ENCODE measurements around the gene TAP2.

Gene TAP2

DNA sequence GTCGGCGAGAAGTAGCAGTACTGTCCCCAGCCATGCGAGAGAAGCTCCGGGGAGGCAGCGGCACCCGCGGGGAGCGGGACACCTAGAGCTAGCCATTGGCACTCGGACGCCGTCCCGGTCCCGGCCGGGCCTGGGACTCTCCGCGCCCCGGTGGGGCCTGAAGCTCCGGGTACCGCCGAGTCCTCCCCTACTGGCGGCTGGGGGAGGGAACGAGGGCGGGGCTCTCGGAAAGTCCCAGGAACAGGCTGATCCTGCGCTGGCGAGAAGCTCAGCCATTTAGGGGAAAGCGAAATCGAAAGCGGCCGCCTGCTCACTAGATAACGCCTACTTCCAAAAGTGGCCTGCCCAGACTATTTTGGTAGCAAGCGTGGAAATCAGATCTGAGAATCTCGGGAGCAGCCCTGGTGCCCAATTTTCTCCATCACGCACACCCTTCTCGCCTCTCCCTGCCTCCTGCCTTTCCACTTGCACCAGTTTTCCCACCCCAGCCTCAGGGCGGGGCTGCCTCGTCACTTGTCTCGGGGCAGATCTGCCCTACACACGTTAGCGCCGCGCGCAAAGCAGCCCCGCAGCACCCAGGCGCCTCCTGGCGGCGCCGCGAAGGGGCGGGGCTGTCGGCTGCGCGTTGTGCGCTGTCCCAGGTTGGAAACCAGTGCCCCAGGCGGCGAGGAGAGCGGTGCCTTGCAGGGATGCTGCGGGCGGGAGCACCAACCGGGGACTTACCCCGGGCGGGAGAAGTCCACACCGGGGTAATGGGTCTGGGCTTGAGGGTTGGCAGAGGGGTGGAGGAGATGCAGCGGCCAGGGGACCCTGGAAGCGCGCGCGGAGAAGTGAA lies 15.2 kb upstream of the TAP2 start, which contains the start of the genes PSMB9 and TAP1:
TSS of gene PSMB9 (plus strand) at position 652 of the 835 bp plus-strand sequence. CDS start at position 690, 38 bp downstream.
TSS of gene TAP1 (minus strand) at position 164 of the 835 bp plus-strand sequence. CDS start at position 96, 68 bp downstream.
- DNase-seq, result peak; percentile 48

GRCh38 chr6:32852844-32853540 lies 14.5 kb upstream of the TAP2 start:
- DNase-seq, result peak; percentile 17

GRCh38 chr6:32852018-32852843 lies 13.7 kb upstream of the TAP2 start:
- DNase-seq, result no peak

- no peak for DNase-seq
Observed at GRCh38 chr6:32851025-32851424, 12.5 kb upstream of the TAP2 start.

- no peak for DNase-seq
Observed at GRCh38 chr6:32849126-32849525, 10.6 kb upstream of the TAP2 start.

DNA sequence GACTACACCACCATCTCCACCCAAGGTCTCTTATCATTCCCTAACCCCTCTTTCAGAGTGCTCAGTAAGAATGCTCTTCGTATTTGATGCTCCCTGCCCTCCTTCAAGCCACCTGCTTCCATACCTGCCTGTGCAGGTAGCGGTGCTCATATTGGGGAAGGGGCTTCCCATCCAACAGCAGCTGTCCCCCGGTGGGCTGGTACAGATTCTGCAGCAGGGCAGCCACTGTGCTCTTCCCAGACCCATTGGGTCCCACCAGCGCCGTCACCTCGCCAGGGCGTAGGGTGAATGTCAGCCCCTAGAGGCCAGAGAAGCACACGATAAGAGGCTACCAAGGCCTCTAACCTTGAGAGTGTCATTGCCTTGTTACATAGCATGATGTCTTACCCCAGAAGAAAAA lies 9.3 kb upstream of the TAP2 start:
- DNase-seq, result no peak

DNA sequence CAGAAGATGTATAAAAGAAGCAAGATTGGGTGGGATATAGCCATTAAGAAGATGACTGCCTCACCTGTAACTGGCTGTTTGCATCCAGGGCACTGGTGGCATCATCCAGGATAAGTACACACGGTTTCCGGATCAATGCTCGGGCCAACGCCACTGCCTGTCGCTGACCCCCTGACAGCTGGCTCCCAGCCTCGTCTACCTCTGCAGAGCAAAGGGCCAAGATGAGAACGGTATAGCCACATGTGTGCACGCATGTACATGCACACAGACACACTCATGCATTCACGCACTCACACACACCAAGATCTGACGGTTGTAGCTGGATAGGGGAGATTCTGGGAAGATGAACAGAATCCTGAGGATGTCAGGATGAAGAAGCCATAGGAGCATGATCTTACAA lies 8.5 kb upstream of the TAP2 start:
- no peak for DNase-seq

DNA sequence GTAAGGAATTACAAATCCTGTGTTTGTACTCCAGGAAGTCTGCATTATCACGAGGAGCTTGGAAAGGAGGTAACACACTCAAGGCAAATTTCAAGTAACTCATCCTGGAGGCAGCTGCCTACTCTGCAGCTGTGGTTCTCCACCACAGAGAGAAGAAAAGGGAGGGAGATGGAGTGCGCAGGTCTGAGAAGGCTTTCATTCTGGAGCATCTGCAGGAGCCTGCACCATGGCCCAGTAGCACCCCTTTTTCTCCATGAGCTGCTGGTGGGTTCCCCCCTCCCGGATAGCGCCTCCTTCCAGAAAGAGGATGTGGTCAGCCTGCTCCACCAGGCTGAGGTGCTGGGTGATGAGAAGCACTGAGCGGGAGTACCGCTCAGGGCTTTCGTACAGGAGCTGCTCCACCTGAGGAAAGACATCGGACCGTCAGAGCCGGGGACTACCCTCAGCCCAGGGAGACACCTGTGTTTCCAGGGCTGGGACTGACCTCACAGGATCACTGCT lies 6.9 kb upstream of the TAP2 start:
- no peak for DNase-seq

- no peak for DNase-seq
Observed at GRCh38 chr6:32844839-32845383, 6.4 kb upstream of the TAP2 start.

DNA sequence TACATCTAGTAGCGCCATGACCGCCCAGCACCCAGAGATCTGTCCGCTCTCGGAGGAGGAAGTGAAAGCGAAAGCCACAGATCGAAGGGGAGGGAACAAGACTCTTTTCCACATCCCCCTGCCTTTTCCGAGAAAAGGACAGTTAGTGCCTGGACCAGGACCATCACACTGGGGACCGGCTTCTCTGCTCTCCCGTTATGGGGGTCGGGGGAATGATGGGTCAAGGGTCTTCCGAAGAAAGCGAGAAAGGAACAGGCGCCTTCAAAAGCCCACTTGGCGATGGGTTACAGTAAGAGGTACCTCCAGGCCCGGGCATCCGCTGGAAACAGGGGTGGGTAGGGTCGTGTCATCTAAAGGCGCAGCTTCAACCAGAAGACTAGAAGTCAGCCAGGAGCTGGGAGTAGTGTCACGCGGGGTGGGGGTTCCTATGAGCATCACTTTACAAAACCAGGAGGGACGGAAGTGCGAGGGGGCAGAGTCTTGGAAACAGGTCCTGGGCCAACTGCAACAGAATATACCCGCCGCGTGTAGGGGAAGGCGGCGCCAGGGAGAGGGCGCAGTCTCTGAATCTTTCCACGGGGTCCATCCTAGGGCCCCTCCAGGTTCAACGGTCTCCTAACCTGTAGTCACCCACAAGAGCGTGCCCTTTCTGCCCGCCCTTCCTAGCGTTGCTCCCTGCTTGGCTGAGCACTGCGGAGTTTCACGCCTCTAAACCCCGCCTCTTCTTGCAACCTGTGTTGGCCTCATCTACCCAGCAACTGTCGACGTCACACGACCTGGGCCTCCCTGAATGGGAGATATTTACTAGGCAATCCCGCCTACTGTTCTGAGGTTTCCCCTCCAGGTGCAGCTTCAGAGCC lies 5.7 kb upstream of the TAP2 start, which contains the start of gene PSMB8:
TSS of gene PSMB8 (minus strand) at position 69 of the 860 bp plus-strand sequence. CDS start at position 18, 51 bp downstream.
- DNase-seq, result peak; percentile 98

- peak; percentile 49 for DNase-seq
Observed at GRCh38 chr6:32843331-32843978, 4.9 kb upstream of the TAP2 start.

DNA sequence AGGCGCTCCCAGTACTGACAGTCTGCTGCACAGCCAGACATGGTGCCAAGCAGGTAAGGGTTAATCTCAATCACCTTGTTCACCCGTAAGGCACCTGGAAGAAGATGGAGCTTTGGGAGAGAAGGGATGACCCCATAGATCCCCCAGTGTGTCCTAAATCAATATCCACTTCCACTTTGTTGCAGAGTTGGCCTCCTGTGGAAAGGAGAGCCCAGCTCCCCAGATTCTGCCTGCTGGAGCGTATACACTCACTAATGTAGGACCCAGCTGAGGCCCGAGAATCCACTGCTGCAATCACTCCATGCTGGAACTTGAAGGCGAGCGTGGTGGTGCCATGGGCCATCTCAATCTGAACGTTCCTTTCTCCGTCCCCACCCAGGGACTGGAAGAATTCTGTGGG lies 4.2 kb upstream of the TAP2 start:
- no peak for DNase-seq

GRCh38 chr6:32842021-32842650 lies 3.6 kb upstream of the TAP2 start:
- DNase-seq, result no peak

DNA sequence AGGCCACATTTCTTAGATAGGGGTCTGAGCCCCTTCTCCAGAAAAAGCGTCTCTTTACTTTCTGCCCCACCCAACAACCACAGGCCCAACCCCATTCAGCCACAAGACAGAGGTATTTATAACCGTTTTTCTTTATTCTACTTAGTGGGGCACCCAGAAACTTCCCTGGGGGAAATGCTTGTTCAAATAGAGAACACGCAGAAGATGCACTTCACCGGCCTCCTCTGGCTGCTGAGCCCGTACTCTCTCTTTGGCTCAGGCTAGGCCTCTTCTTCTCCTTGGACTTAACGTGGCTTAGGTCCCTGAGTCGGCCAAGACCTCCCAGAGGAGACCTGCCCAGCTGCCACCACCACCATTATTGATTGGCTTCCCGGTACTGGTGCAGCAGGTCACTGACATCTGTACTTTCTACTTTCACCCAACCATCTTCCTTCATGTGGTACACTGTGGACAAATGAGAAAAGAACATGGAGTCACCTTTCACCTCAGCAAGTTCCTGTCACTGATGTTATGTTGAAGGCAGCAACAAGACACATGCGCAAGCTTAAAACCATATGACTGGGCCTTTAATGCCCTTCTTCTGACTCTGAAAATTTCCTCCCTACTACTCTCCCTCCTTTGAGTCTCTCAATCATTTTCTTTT lies 2.2 kb upstream of the TAP2 start:
- no peak for DNase-seq

DNA sequence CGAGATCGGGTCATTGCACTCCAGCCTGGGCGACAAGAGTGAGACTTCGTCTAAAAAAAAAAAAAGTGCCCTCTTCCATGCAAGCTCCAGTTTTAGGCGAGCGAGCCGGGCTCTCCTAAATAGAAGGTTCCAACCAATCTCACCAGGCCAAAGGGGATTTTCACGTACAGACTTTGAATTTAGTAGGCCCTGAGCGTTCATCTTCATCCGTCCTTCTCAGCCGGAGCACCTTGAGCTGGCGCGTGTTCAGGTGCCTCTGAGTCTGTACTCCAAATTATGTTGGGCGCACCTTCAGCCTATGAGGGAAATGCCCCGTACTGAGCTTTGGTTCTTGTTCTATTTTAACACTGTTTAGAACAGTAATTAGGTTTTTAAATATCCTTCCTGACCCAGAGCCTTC lies 817 bp upstream of the TAP2 start:
- no peak for DNase-seq

DNA sequence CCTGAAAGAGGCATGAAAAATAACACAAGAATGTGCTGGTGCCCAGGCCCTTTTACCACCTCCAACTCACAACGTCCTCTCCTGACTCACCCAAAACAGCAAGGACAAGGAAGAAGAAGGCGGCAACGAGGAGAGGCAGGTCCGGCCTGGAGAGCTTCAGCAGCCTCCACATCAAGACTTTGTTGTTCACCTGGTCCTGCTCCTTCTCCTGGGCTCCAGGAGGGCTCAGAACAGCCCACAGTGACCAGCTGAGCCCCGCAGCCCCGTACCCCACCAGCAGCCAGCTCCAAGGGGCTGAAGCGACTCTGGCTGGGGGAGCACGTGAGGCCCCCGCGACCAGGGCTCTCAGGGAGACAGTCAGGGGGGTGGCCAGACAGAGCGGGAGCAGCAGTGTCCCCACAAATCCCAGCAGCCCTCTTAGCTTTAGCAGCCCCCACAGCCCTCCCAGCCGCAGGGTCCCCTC lies 857 bp downstream of the TAP2 start:
- no peak for DNase-seq

DNA sequence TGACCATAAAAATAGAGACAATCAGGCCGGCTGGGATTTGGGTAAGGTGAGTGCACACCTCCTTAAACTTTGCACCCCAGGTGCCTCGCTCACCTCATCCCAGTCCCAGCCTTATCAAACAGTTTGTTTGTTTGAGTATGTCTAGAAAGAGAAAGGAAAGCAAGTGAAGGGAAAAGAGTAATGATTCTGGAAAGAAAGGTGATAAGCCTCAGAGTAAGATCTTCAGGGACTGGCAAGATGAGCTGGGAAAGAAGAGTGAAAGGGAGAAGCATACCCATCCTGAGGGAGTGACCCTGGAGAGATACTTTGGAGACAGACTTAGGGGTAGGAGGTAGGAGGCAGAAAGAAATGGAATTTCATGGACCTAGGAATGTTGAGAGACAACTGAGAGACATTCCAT lies 1.7 kb downstream of the TAP2 start:
- no peak for DNase-seq

- no peak for DNase-seq
Observed at GRCh38 chr6:32835167-32835893, 3.2 kb downstream of the TAP2 start.

DNA sequence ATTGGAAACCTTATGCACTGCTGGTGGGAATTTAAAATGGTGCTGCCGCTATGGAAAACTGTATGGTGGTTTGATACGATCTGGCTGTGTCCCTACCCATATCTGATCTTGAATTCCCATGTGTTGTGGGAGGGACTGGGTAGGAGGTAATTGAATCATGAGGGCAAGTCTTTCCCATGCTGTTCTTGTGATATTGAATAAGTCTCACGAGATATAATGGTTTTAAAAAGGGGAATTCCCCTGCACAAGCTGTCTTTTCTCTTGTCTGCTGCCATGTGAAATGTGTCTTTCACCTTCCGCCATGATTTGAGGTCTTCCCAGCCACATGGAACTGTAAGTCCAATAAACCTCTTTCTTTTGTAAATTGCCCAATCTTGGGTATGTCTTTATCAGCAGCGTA lies 4.9 kb downstream of the TAP2 start:
- DNase-seq, result no peak
